GM18505 (cell line): Measurements from ENCODE around the gene FANK1.
"Not testable (repeated sequence)": the region's sequence is repeated elsewhere in the genome, so short reads cannot be mapped to it uniquely, and the experiment has no call there.

Experiments
- ATAC-seq: cut with Tn5 transposase; IDR thresholded peaks from one replicate; pipeline ENCODE4 v1.9.1; 2021; ENCODE audit not compliant: unreplicated experiment
- POLR2A ChIP-seq: IDR thresholded peaks from 4 replicates; pipeline ENCODE4 v1.6.1; 2011; ENCODE audit warnings: borderline replicate concordance; ENCODE audit not compliant: insufficient read depth, insufficient read length; ENCODE audit errors: extremely low read depth

FANK1 gene

GRCh38 chr10:125878957-125879835 lies 17.2 kb upstream of the FANK1 start:
- no peak for TF ChIP-seq POLR2A
- no peak for ATAC-seq

GRCh38 chr10:125880719-125881118 lies 15.6 kb upstream of the FANK1 start:
- ATAC-seq, result no peak
- no peak for TF ChIP-seq POLR2A

- TF ChIP-seq POLR2A, result no peak
- no peak for ATAC-seq
Measured at GRCh38 chr10:125881192-125881591, 15.2 kb upstream of the FANK1 start, which contains the start of gene DHX32. Gene DHX32 (minus strand): TSS chr10:125881292. CDS start chr10:125880824, 468 bp downstream.

GRCh38 chr10:125882596-125882995 lies 13.8 kb upstream of the FANK1 start:
- no peak for ATAC-seq
- no peak for TF ChIP-seq POLR2A

- TF ChIP-seq POLR2A, result no peak
- ATAC-seq, result no peak
Measured at GRCh38 chr10:125883211-125883610, 13.2 kb upstream of the FANK1 start.

- TF ChIP-seq POLR2A, result no peak
- ATAC-seq, result no peak
Measured at GRCh38 chr10:125886914-125887512, 9.4 kb upstream of the FANK1 start.

GRCh38 chr10:125889441-125889840 lies 6.9 kb upstream of the FANK1 start:
- not testable (repeated sequence) for ATAC-seq

GRCh38 chr10:125892402-125892801 lies 4.0 kb upstream of the FANK1 start:
- ATAC-seq, result not testable (repeated sequence)

- ATAC-seq, result not testable (repeated sequence)
Measured at GRCh38 chr10:125894176-125894575, 2.2 kb upstream of the FANK1 start.

GRCh38 chr10:125895130-125896087 lies 955 bp upstream of the FANK1 start:
- peak; percentile 54 for ATAC-seq

- ATAC-seq, result not testable (repeated sequence)
Measured at GRCh38 chr10:125897317-125897716, 953 bp downstream of the FANK1 start.

- ATAC-seq, result not testable (repeated sequence)
Measured at GRCh38 chr10:125900963-125901362, 4.6 kb downstream of the FANK1 start.

- not testable (repeated sequence) for ATAC-seq
Measured at GRCh38 chr10:125903135-125903640, 6.8 kb downstream of the FANK1 start.

- not testable (repeated sequence) for ATAC-seq
Measured at GRCh38 chr10:125905069-125905994, 9.0 kb downstream of the FANK1 start.

- not testable (repeated sequence) for ATAC-seq
Measured at GRCh38 chr10:125907598-125907997, 11.2 kb downstream of the FANK1 start.

GRCh38 chr10:125908813-125909212 lies 12.4 kb downstream of the FANK1 start:
- not testable (repeated sequence) for ATAC-seq

GRCh38 chr10:125909491-125909890 lies 13.1 kb downstream of the FANK1 start:
- not testable (repeated sequence) for ATAC-seq
